CD4-positive, alpha-beta T cell (primary cell): ENCODE data around the gene SSNA1. TPM values are rescaled to one million over a fixed set of nuclear protein-coding genes. Genes with fewer than 3 reads are reported as not detected.
A peak's percentile ranks its signal among the peaks of the same experiment; 100 is the strongest.

ENCODE experiments used
- ATAC-seq: fragments of 200-7000 bp; cut with Tn5 transposase; one replicate; pipeline ENCODE4 v1.10.0; 2022; ENCODE audit warnings: mild to moderate bottlenecking; ENCODE audit not compliant: poor library complexity
- CTCF ChIA-PET: fragments of 350-600 bp; sonication (Branson Sonifier 250); formaldehyde crosslinking; loops from one replicate; lab custom pipeline; 2021; ENCODE audit warnings: antibody characterized with exemption, inconsistent platforms; lab: Charles Lee
- POLR2A ChIA-PET: fragments of 350-600 bp; sonication (Branson Sonifier 250); formaldehyde crosslinking; loops from one replicate; lab custom pipeline; 2021; ENCODE audit warnings: antibody characterized with exemption, inconsistent platforms; lab: Charles Lee
- DNase-seq, 14 experiments: peaks; one replicate each; pipeline ENCODE4 v3.0.0-alpha.2; 2013 to 2020; ENCODE audit warnings: mixed read lengths in 2 of 14
- H3K27ac ChIP-seq, 2 donors: one replicate each; pipeline versions ENCODE4 v1.5.1 to v1.7.0; 2013; ENCODE audit warnings: low read length in 2 of 2, low read depth in 1 of 2, mild to moderate bottlenecking in 1 of 2
- H3K27me3 ChIP-seq, 2 experiments: 1 replicate in 1 of 2; 2 replicates in 1 of 2; pipeline versions ENCODE4 v1.6.1 to v1.7.0; 2013; ENCODE audit warnings: low read length in 2 of 2, control low read depth in 1 of 2, mild to moderate bottlenecking in 1 of 2, moderate library complexity in 1 of 2; ENCODE audit not compliant: insufficient read depth in 2 of 2, control insufficient read depth in 1 of 2
- H3K36me3 ChIP-seq: one replicate; pipeline ENCODE4 v1.6.1; 2013; ENCODE audit warnings: low read length, control low read depth; ENCODE audit not compliant: insufficient read depth
- H3K4me1 ChIP-seq: one replicate; pipeline ENCODE4 v1.6.1; 2013; ENCODE audit warnings: low read length, control low read depth; ENCODE audit not compliant: insufficient read depth
- H3K4me3 ChIP-seq: one replicate; pipeline ENCODE4 v1.5.1; 2013; ENCODE audit warnings: mild to moderate bottlenecking, low read length, moderate library complexity
- H3K9me3 ChIP-seq, 2 experiments: 1 replicate in 1 of 2; 2 replicates in 1 of 2; pipeline versions ENCODE4 v1.6.1 to v1.7.0; 2013; ENCODE audit warnings: low read length in 2 of 2, mild to moderate bottlenecking in 2 of 2, control low read depth in 1 of 2, moderate library complexity in 1 of 2; ENCODE audit not compliant: control insufficient read depth in 1 of 2, insufficient read depth in 1 of 2
- H3K27ac Mint-ChIP-seq: one replicate; pipeline ENCODE4 v1.8.0; 2020; ENCODE audit warnings: mixed read lengths
- H3K27me3 Mint-ChIP-seq: one replicate; pipeline ENCODE4 v1.8.0; 2021; ENCODE audit warnings: mixed read lengths
- H3K36me3 Mint-ChIP-seq: one replicate; pipeline ENCODE4 v1.8.0; 2021; ENCODE audit warnings: low read depth, mixed read lengths
- H3K4me1 Mint-ChIP-seq: one replicate; pipeline ENCODE4 v1.8.0; 2021; ENCODE audit warnings: low read depth, mixed read lengths
- H3K4me3 Mint-ChIP-seq: one replicate; pipeline ENCODE4 v1.8.0; 2020; ENCODE audit warnings: mild to moderate bottlenecking, mixed read lengths
- H3K9me3 Mint-ChIP-seq: one replicate; pipeline ENCODE4 v1.8.0; 2020; ENCODE audit warnings: mixed read lengths
- CTCF ChIP-seq: fragments of 200-600 bp; IDR thresholded peaks from one replicate; pipeline ENCODE4 v1.8.0; 2022; ENCODE audit warnings: antibody characterized with exemption, mild to moderate bottlenecking
- intact Hi-C, 2 experiments: fragments of 100-400 bp; cut with DNase I in 1 of 2; cut with micrococcal nuclease in 1 of 2; formaldehyde crosslinking; loops; one replicate each; pipeline versions ENCODE4 v1.15.1 to v1.9.0; 2023 to 2025; cut with DNase I, micrococcal nuclease
- total RNA-seq, 174 experiments: library from RNA in 2 of 174; stranded (reverse) in 2 of 174; gene quantifications; one replicate each; pipeline ENCODE4 v1.2.3 and lab custom pipeline; 2021 to 2026

SSNA1 gene
- total RNA-seq, 2 experiments from 2014 or later: 30.1 to 30.5 TPM

- intact Hi-C loops: no loop called here
- peaks cover 12% of the 10 kb centered on the region for H3K4me1 Mint-ChIP-seq
- TF ChIP-seq CTCF: no peak
- no peaks in the 10 kb centered on the region for H3K9me3 Mint-ChIP-seq
- POLR2A ChIA-PET: no interaction called here
- no peak overlapping the region for H3K4me3 ChIP-seq
- H3K27ac Mint-ChIP-seq: no peak overlapping the region
- no peak overlapping the region for H3K4me3 Mint-ChIP-seq
- H3K36me3 Mint-ChIP-seq: no peaks in the 10 kb centered on the region
- H3K4me1 ChIP-seq: peaks cover 24% of the 10 kb centered on the region
- H3K9me3 ChIP-seq: peaks cover 0 to 46% of the 10 kb centered on the region in 2 experiments
- CTCF ChIA-PET: no interaction called here
- H3K27me3 ChIP-seq: peaks cover 66 to 76% of the 10 kb centered on the region in 2 experiments
- no peak for ATAC-seq
- no peaks in the 10 kb centered on the region for H3K36me3 ChIP-seq
- H3K27ac ChIP-seq: no peak overlapping the region
- peaks cover 71% of the 10 kb centered on the region for H3K27me3 Mint-ChIP-seq
- DNase-seq: no peak
These were observed 26.7 kb upstream of the SSNA1 start for GRCh38 chr9:137161558-137162486.

DNA sequence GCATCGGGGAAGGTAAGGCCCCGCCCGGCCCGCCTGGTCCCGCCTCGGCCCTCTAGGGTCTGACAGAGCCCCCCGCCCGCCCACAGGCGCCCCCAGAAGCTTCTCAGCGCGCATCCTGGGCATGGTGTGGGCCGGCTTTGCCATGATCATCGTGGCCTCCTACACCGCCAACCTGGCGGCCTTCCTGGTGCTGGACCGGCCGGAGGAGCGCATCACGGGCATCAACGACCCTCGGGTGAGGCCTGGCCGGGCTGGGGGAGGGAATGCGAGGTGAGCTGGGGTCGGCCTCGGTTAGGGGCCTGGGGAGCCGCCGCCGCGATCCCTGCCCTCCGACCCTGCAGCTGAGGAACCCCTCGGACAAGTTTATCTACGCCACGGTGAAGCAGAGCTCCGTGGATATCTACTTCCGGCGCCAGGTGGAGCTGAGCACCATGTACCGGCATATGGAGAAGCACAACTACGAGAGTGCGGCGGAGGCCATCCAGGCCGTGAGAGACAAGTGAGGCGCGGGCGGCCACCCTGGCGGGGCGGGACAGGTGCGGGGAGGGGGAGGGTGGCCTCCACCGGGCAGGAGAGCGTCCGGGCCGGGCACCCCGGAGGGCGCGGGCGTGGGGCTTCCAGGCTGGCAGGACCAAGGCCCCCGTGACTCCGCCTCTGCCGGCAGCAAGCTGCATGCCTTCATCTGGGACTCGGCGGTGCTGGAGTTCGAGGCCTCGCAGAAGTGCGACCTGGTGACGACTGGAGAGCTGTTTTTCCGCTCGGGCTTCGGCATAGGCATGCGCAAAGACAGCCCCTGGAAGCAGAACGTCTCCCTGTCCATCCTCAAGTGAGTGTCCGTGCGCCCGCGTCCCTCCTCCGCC lies 25.7 kb upstream of the SSNA1 start:
- Histone ChIP-seq H3K4me3 (no peak overlapping the region), H3K27me3 (peaks cover 60 to 78% of the 10 kb centered on the region in 2 experiments), H3K9me3 (peaks cover 0 to 41% of the 10 kb centered on the region in 2 experiments), H3K27ac (no peak overlapping the region), H3K4me1 (peaks cover 15% of the 10 kb centered on the region), H3K36me3 (no peaks in the 10 kb centered on the region)
- Mint-ChIP-seq H3K27me3 (peaks cover 65% of the 10 kb centered on the region), H3K4me1 (peaks cover 12% of the 10 kb centered on the region), H3K27ac (no peak overlapping the region), H3K36me3 (no peaks in the 10 kb centered on the region), H3K4me3 (no peak overlapping the region), H3K9me3 (no peaks in the 10 kb centered on the region)
- TF ChIP-seq CTCF: no peak
- POLR2A ChIA-PET: interaction anchor here (0.7 kb wide), 1 partner anchor 30 kb away, joined by 3 read pairs; no protein-coding TSS in a partner anchor
- DNase-seq (peak in 3 of 14 experiments; percentile 33 to 52 (median 49)), ATAC-seq (peak; percentile 69)
- intact Hi-C loops: no loop called here
- CTCF ChIA-PET: no interaction called here

DNA sequence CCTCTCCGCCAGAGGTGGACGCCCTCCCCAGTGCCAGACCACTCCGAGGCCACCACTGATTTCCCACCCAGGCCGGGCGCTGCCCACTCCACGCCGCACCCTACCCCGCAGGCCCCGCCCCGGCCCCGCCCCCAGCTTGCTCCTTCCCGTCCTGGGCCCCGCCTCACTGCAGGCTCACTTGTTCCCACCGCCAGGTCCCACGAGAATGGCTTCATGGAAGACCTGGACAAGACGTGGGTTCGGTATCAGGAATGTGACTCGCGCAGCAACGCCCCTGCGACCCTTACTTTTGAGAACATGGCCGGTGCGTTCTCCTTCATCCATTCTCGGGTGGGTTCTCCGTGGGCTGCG lies 25.1 kb upstream of the SSNA1 start:
- peaks cover 6% of the 10 kb centered on the region for H3K4me1 Mint-ChIP-seq
- H3K9me3 Mint-ChIP-seq: no peaks in the 10 kb centered on the region
- H3K36me3 ChIP-seq: no peaks in the 10 kb centered on the region
- no peak overlapping the region for H3K27ac Mint-ChIP-seq
- no peak overlapping the region for H3K4me3 ChIP-seq
- ChIA-PET CTCF (no interaction called here), POLR2A (interaction anchor here (0.7 kb wide), 1 partner anchor 30 kb away, joined by 3 read pairs; no protein-coding TSS in a partner anchor)
- H3K27me3 ChIP-seq: peaks cover 55 to 78% of the 10 kb centered on the region in 2 experiments
- H3K36me3 Mint-ChIP-seq: no peaks in the 10 kb centered on the region
- H3K4me1 ChIP-seq: peaks cover 17% of the 10 kb centered on the region
- intact Hi-C loops: no loop called here
- DNase-seq (no peak), ATAC-seq (no peak)
- no peak for TF ChIP-seq CTCF
- peaks cover 0 to 35% of the 10 kb centered on the region in 2 experiments for H3K9me3 ChIP-seq
- no peak overlapping the region for H3K4me3 Mint-ChIP-seq
- H3K27ac ChIP-seq: no peak overlapping the region
- H3K27me3 Mint-ChIP-seq: peaks cover 59% of the 10 kb centered on the region
